ENCODE measurements around the gene NEDD4L. TPM values are rescaled to one million over a fixed set of nuclear protein-coding genes. Genes with fewer than 3 reads are reported as not detected.

The NEDD4L gene
- total and polyA plus RNA-seq, 10 of the 15 experiments (the other 5 are each of a cell fraction or from before 2014, with no cell fraction given), result 7.4 to 24.0 (median 17.7) TPM

- Histone ChIP-seq H3K9me3 (replicated peaks; ENCODE audit: control insufficient read depth, insufficient read depth, low read length) (no peaks in the 10 kb centered on the region), H3K4me2 (ENCODE audit: control insufficient read depth, insufficient read depth) (no peak overlapping the region), H3K4me3 (no peak overlapping the region), H3K27me3 (replicated peaks in 1 of 2; ENCODE audit: control insufficient read depth in 2 of 2, insufficient read depth in 2 of 2, low read length in 1 of 2) (no peaks in the 10 kb centered on the region), H3K36me3 (ENCODE audit: control insufficient read depth in 2 of 2, insufficient read depth in 2 of 2, low read length in 1 of 2) (no peaks in the 10 kb centered on the region), H2AFZ (ENCODE audit: control insufficient read depth, low read depth, low read length) (no peak overlapping the region), H3K4me1 (ENCODE audit: control insufficient read depth, insufficient read depth, low read length) (no peaks in the 10 kb centered on the region), H4K20me1 (ENCODE audit: control insufficient read depth, insufficient read depth) (no peaks in the 10 kb centered on the region), H3K9ac (ENCODE audit: control insufficient read depth, insufficient read depth, low read length) (no peak overlapping the region), H3K27ac (ENCODE audit: control insufficient read depth, insufficient read depth) (no peak overlapping the region), H3K79me2 (ENCODE audit: control insufficient read depth, insufficient read depth, low read length) (no peaks in the 10 kb centered on the region; the same call in 1 of the 2 replicates)
- FAIRE-seq (no peak), DNase-seq (ENCODE audit: low read depth, low spot score) (no peak), ATAC-seq (no peak)
- TF ChIP-seq MEF2A (IDR thresholded peaks at IDR 0.05; ENCODE audit: insufficient read depth, low read depth, low read length) (no peak), HCFC1 (IDR thresholded peaks at IDR 0.05; ENCODE audit: low read length) (no peak), ATF7 (IDR thresholded peaks at IDR 0.05; ENCODE audit: low read depth) (no peak), BMI1 (IDR thresholded peaks at IDR 0.05; ENCODE audit: borderline replicate concordance) (no peak), PBX3 (IDR thresholded peaks at IDR 0.05; ENCODE audit: insufficient replicate concordance, low read depth, low read length) (no peak), HSF1 (IDR thresholded peaks at IDR 0.05; ENCODE audit: low read depth, low read length) (no peak), SIN3A (IDR thresholded peaks at IDR 0.05; ENCODE audit: low read depth, low read length) (no peak), MYC (IDR thresholded peaks at IDR 0.05; ENCODE audit: insufficient read depth, insufficient read length, insufficient replicate concordance, low read length, severe bottlenecking) (no peak), ATF2 (IDR thresholded peaks at IDR 0.05; ENCODE audit: low read length) (no peak)
- ChIA-PET POLR2A (interaction anchor here (1.1 kb wide), 1 partner anchor 56 kb away, joined by 3 read pairs; no protein-coding TSS in a partner anchor), CTCF (interaction anchor here (0.6 to 4.4 kb wide), 11 partner anchors 12 to 176 kb away, joined by 3 to 113 read pairs (median 7); partner anchors contain the start of gene NEDD4L), SMC1A (ENCODE audit: uncharacterized antibody, unreplicated experiment) (interaction anchor here (0.7 to 7.1 kb wide), 12 partner anchors 9 to 127 kb away, joined by 3 to 55 read pairs (median 16); partner anchors contain the start of gene NEDD4L), RAD21 (ENCODE audit: unreplicated experiment) (interaction anchor here (0.8 to 3.0 kb wide), 3 partner anchors 11 to 68 kb away, joined by 3 to 44 read pairs (median 26); no protein-coding TSS in a partner anchor)
- intact Hi-C loops (cut with micrococcal nuclease; ENCODE audit: unreplicated experiment), result no loop called here
- in situ Hi-C loops (cut with MboI), result no loop called here
- WGBS (ENCODE audit: insufficient coverage, insufficient replicate concordance, low lambda C conversion rate, missing lambda C conversion rate), result 72% methylated on average over 8 of the region's 8 CpGs
- BruUV-seq (replicated peaks), result no TSS peak
These were observed 10.2 kb downstream of the NEDD4L start for GRCh38 chr18:58054041-58054781.
